GM23338 (cell line): Measurements from ENCODE around the gene SPR. TPM values are rescaled to one million over a fixed set of nuclear protein-coding genes. Genes with fewer than 3 reads are reported as not detected.

Source experiments
- ATAC-seq: fragments of 200-7000 bp; cut with Tn5 transposase; 3 replicates; pipeline ENCODE4 v1.9.1; 2020
- DNase-seq: peaks from one replicate; pipeline ENCODE4 v3.0.0-alpha.2; 2015; ENCODE audit warnings: low spot score
- H2AFZ ChIP-seq: fragments of 200-600 bp; sonication (generic); 2 replicates; pipeline ENCODE4 v1.8.0; 2016; ENCODE audit warnings: antibody characterized with exemption, mild to moderate bottlenecking, moderate library complexity
- H3F3A ChIP-seq: fragments of 200-600 bp; sonication (generic); replicated peaks from 2 replicates; pipeline ENCODE4 v1.8.0; 2017; ENCODE audit warnings: antibody characterized with exemption, mixed run types, low read depth
- H3K27ac ChIP-seq: fragments of 200-600 bp; sonication (generic); 2 replicates; pipeline ENCODE4 v1.6.1; 2016; ENCODE audit warnings: low read depth
- H3K27me3 ChIP-seq: fragments of 200-600 bp; sonication (generic); 2 replicates; pipeline ENCODE4 v1.8.0; 2016; ENCODE audit warnings: mild to moderate bottlenecking, mixed run types, moderate library complexity; ENCODE audit not compliant: insufficient read depth
- H3K36me3 ChIP-seq: fragments of 200-600 bp; sonication (generic); 2 replicates; pipeline ENCODE4 v1.8.0; 2016; ENCODE audit warnings: mild to moderate bottlenecking; ENCODE audit not compliant: insufficient read depth
- H3K4me1 ChIP-seq: fragments of 200-600 bp; sonication (generic); 2 replicates; pipeline ENCODE4 v1.8.0; 2016; ENCODE audit warnings: mild to moderate bottlenecking, moderate library complexity; ENCODE audit not compliant: insufficient read depth
- H3K4me2 ChIP-seq: fragments of 200-600 bp; sonication (generic); 2 replicates; pipeline ENCODE4 v1.7.1; 2017; ENCODE audit warnings: mixed run types
- H3K4me3 ChIP-seq: fragments of 200-600 bp; sonication (generic); 2 replicates; pipeline ENCODE4 v1.6.1; 2016; ENCODE audit warnings: mixed run types
- H3K79me2 ChIP-seq: fragments of 200-600 bp; sonication (generic); replicated peaks from 2 replicates; pipeline ENCODE4 v1.8.0; 2017; ENCODE audit warnings: mild to moderate bottlenecking; ENCODE audit not compliant: insufficient read depth
- H3K9me2 ChIP-seq: fragments of 200-600 bp; sonication (generic); 2 replicates; pipeline ENCODE4 v1.8.0; 2017; ENCODE audit not compliant: insufficient read depth
- H4K20me1 ChIP-seq: fragments of 200-600 bp; sonication (generic); replicated peaks from 2 replicates; pipeline ENCODE4 v1.8.0; 2017; ENCODE audit warnings: mild to moderate bottlenecking; ENCODE audit not compliant: insufficient read depth
- H3K27ac Mint-ChIP-seq: 2 replicates; pipeline ENCODE4 v1.8.0; 2020; ENCODE audit warnings: inconsistent platforms, mild to moderate bottlenecking, moderate library complexity, mixed read lengths
- H3K27me3 Mint-ChIP-seq: 3 replicates; pipeline ENCODE4 v1.8.0; 2022; ENCODE audit warnings: low read depth, mild to moderate bottlenecking, moderate library complexity, mixed read lengths, inconsistent platforms; ENCODE audit not compliant: insufficient read depth, poor library complexity
- H3K36me3 Mint-ChIP-seq: 3 replicates; pipeline ENCODE4 v1.8.0; 2021; ENCODE audit warnings: low read depth, mild to moderate bottlenecking, inconsistent platforms, moderate library complexity, mixed read lengths
- H3K4me1 Mint-ChIP-seq: 3 replicates; pipeline ENCODE4 v1.8.0; 2020; ENCODE audit warnings: mild to moderate bottlenecking, inconsistent platforms, mixed read lengths
- H3K4me3 Mint-ChIP-seq: 3 replicates; pipeline ENCODE4 v1.8.0; 2021; ENCODE audit warnings: moderate library complexity, mild to moderate bottlenecking, inconsistent platforms, mixed read lengths
- H3K9me3 Mint-ChIP-seq: 3 replicates; pipeline ENCODE4 v1.8.0; 2020; ENCODE audit warnings: moderate library complexity, mild to moderate bottlenecking, inconsistent platforms, mixed read lengths
- EZH2 ChIP-seq: fragments of 200-600 bp; sonication (generic); IDR thresholded peaks from one replicate; pipeline ENCODE4 v1.8.0; 2017; ENCODE audit warnings: antibody characterized with exemption, mild to moderate bottlenecking, low read depth; ENCODE audit not compliant: unreplicated experiment
- JUNB ChIP-seq: IDR thresholded peaks from one replicate; pipeline ENCODE4 v1.6.1; 2016; ENCODE audit warnings: antibody characterized with exemption; ENCODE audit not compliant: unreplicated experiment
- NANOG ChIP-seq: IDR thresholded peaks from 2 replicates; pipeline ENCODE4 v1.6.1; 2016; ENCODE audit warnings: antibody characterized with exemption, borderline replicate concordance
- ZNF114 ChIP-seq: fragments of 250-450 bp; sonication (Bioruptor Pico); IDR thresholded peaks from 2 replicates; pipeline ENCODE4 v1.5.0; 2020; ENCODE audit warnings: mild to moderate bottlenecking, moderate library complexity
- ZNF331 ChIP-seq: fragments of 250-450 bp; sonication (Bioruptor Pico); IDR thresholded peaks from 2 replicates; pipeline ENCODE4 v1.5.0; 2020; ENCODE audit warnings: low read depth, mild to moderate bottlenecking, moderate library complexity
- polyA plus RNA-seq: library from polyadenylated mRNA; unstranded; fragments of >200 nt; fragmentation: Nextera tagmentation; extraction: Ambion mirVana; gene quantifications from 2 replicates; pipeline ENCODE4 v1.2.1, GENCODE V29; 2016
- total RNA-seq: library from RNA; depleted of rRNA; stranded (reverse); fragments of >200 nt; shearing (Covaris generic); gene quantifications from 2 replicates; pipeline ENCODE4 v1.2.3, GENCODE V29; 2014
- TF ChIP-seq, protein P1 (sequence below): fragments of 250-450 bp; sonication (Bioruptor Pico); IDR thresholded peaks from 2 replicates; pipeline ENCODE4 v1.5.0; 2020; ENCODE audit warnings: mild to moderate bottlenecking, moderate library complexity

SPR gene
- total and polyA plus RNA-seq, 2 experiments from 2014 or later = 10.7 to 15.2 TPM

DNA sequence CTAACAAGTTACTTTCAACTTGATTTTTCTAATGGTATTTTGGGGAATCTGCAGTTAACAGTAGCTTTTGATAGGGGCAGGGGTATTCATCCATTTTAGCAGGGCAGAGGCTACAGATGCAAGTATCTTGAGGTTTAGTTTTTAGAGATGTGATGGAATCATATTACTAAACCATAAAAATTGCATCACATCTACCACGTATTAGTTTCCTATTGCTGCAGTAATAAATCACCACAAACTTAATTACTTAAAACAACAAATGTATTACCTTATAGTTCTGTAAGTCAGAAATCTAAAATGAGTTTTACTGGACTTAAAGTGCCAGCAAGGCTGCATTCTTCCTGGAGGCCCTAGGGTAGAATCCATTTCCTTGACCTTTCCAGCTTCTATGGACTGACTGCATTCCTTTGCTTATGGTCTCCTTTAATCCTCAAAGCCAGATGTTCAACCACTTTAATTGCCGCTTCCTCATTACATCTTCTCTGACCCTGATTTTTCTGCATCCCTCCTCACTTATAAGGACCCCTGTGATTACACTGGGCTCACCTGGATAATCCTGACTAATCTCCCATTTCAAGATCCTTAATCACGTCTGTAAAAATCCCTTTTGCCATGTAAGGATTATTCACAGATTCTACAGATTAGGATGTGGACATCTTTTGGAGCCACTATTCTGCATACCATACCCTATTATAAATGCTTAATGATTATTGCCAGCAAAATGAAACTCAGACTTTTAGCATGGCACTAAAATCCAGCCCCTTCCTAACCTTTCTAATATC is 39.5 kb upstream of the SPR start (continued):
- TF ChIP-seq, protein P1, sequence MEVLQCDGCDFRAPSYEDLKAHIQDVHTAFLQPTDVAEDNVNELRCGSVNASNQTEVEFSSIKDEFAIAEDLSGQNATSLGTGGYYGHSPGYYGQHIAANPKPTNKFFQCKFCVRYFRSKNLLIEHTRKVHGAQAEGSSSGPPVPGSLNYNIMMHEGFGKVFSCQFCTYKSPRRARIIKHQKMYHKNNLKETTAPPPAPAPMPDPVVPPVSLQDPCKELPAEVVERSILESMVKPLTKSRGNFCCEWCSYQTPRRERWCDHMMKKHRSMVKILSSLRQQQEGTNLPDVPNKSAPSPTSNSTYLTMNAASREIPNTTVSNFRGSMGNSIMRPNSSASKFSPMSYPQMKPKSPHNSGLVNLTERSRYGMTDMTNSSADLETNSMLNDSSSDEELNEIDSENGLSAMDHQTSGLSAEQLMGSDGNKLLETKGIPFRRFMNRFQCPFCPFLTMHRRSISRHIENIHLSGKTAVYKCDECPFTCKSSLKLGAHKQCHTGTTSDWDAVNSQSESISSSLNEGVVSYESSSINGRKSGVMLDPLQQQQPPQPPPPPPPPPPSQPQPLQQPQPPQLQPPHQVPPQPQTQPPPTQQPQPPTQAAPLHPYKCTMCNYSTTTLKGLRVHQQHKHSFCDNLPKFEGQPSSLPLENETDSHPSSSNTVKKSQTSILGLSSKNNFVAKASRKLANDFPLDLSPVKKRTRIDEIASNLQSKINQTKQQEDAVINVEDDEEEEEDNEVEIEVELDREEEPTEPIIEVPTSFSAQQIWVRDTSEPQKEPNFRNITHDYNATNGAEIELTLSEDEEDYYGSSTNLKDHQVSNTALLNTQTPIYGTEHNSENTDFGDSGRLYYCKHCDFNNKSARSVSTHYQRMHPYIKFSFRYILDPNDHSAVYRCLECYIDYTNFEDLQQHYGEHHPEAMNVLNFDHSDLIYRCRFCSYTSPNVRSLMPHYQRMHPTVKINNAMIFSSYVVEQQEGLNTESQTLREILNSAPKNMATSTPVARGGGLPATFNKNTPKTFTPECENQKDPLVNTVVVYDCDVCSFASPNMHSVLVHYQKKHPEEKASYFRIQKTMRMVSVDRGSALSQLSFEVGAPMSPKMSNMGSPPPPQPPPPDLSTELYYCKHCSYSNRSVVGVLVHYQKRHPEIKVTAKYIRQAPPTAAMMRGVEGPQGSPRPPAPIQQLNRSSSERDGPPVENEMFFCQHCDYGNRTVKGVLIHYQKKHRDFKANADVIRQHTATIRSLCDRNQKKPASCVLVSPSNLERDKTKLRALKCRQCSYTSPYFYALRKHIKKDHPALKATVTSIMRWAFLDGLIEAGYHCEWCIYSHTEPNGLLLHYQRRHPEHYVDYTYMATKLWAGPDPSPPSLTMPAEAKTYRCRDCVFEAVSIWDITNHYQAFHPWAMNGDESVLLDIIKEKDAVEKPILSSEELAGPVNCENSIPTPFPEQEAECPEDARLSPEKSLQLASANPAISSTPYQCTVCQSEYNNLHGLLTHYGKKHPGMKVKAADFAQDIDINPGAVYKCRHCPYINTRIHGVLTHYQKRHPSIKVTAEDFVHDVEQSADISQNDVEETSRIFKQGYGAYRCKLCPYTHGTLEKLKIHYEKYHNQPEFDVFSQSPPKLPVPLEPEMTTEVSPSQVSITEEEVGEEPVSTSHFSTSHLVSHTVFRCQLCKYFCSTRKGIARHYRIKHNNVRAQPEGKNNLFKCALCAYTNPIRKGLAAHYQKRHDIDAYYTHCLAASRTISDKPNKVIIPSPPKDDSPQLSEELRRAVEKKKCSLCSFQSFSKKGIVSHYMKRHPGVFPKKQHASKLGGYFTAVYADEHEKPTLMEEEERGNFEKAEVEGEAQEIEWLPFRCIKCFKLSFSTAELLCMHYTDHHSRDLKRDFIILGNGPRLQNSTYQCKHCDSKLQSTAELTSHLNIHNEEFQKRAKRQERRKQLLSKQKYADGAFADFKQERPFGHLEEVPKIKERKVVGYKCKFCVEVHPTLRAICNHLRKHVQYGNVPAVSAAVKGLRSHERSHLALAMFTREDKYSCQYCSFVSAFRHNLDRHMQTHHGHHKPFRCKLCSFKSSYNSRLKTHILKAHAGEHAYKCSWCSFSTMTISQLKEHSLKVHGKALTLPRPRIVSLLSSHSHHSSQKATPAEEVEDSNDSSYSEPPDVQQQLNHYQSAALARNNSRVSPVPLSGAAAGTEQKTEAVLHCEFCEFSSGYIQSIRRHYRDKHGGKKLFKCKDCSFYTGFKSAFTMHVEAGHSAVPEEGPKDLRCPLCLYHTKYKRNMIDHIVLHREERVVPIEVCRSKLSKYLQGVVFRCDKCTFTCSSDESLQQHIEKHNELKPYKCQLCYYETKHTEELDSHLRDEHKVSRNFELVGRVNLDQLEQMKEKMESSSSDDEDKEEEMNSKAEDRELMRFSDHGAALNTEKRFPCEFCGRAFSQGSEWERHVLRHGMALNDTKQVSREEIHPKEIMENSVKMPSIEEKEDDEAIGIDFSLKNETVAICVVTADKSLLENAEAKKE = no peak
- no peak for TF ChIP-seq JUNB
- no peak for TF ChIP-seq EZH2
- TF ChIP-seq ZNF114 (CRISPR knock-in tag) = no peak
- TF ChIP-seq ZNF331 (CRISPR knock-in tag) = no peak

DNA sequence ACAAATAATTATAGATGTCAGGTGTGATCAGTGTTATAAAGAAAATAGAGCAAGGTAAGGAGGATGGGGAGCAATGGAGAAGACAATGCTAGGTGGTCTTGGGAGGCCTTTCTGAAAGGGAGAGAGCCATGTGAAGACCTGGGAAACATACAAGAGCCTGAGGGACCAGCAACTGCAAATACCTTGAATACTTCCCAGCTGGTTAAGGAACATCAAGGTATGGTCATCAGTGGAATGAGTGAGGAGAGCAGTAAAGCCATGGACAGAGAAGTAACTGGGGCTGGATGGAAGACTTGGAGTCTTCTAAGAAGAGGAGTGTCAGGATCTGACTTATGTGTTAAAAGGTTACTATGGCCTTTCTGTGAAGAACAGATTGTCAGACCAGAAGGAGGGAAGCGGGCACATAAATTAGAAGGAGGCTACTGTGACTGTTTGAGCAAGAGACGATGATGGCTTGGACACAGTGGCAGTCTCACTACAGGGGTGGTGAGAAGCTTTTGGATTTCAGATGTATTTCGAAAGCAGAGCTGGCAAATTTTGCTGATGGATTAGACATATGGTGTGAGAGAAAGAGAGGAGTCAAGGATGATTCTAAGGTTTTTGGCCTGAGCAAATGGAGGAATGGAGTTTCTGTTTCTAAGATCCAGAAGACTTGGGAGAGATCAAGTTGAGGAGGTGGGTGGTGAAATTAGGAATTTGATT is 38.6 kb upstream of the SPR start:
- Mint-ChIP-seq H3K4me1 (peaks cover under 1% of the 10 kb centered on the region), H3K4me3 (no peak overlapping the region), H3K27ac (no peak overlapping the region), H3K27me3 (peaks cover 5% of the 10 kb centered on the region), H3K36me3 (no peaks in the 10 kb centered on the region), H3K9me3 (no peaks in the 10 kb centered on the region)
- Histone ChIP-seq H3K4me3 (no peak overlapping the region), H3K36me3 (no peaks in the 10 kb centered on the region), H3K27me3 (no peaks in the 10 kb centered on the region), H3K4me1 (peaks cover 3% of the 10 kb centered on the region; the same call in 1 of the 2 replicates), H3K4me2 (no peak overlapping the region), H3K27ac (no peak overlapping the region), H2AFZ (no peak overlapping the region), H3K9me2 (peaks cover 8% of the 10 kb centered on the region; the same call in 1 of the 2 replicates), H3F3A (no peaks in the 10 kb centered on the region), H3K79me2 (no peaks in the 10 kb centered on the region), H4K20me1 (no peaks in the 10 kb centered on the region)
- ATAC-seq (no peak), DNase-seq (no peak)
- TF ChIP-seq NANOG = no peak
- TF ChIP-seq EZH2 = no peak
- TF ChIP-seq, protein P1 = no peak
